ENCODE results near the gene ROR1. TPM values are rescaled to one million over a fixed set of nuclear protein-coding genes. Genes with fewer than 3 reads are reported as not detected.

The ROR1 gene
- total RNA-seq, 4 donors from 2014 or later: 2.6 to 37.6 (median 11.5) TPM

- DNase-seq: no peak
- Histone ChIP-seq H3K9me3 (no peaks in the 10 kb centered on the region), H3K27me3 (no peaks in the 10 kb centered on the region), H3K27ac (no peak overlapping the region), H3K4me3 (no peak overlapping the region), H3K36me3 (no peaks in the 10 kb centered on the region), H3K4me1 (peaks cover 0 to 13% of the 10 kb centered on the region in 2 donors)
- intact Hi-C loops (cut with DNase I; ENCODE audit: low total_unique reads): no loop called here
- TF ChIP-seq POLR2A (IDR thresholded peaks at IDR 0.05) (no peak), CTCF (IDR thresholded peaks at IDR 0.05) (no peak)
These were observed 149.5 kb downstream of the ROR1 start for GRCh38 chr1:63923302-63923701.

- Histone ChIP-seq H3K27me3 (no peaks in the 10 kb centered on the region), H3K36me3 (no peaks in the 10 kb centered on the region), H3K4me1 (peaks cover 0 to 7% of the 10 kb centered on the region in 2 donors), H3K4me3 (no peak overlapping the region), H3K27ac (no peak overlapping the region), H3K9me3 (no peaks in the 10 kb centered on the region)
- intact Hi-C loops (cut with DNase I; ENCODE audit: low total_unique reads): no loop called here
- no peak for DNase-seq
- TF ChIP-seq POLR2A (IDR thresholded peaks at IDR 0.05): no peak
- TF ChIP-seq CTCF (IDR thresholded peaks at IDR 0.05): no peak
These were observed 150.8 kb downstream of the ROR1 start for GRCh38 chr1:63924600-63924999.

- Histone ChIP-seq H3K9me3 (no peaks in the 10 kb centered on the region), H3K4me1 (no peaks in the 10 kb centered on the region), H3K27me3 (no peaks in the 10 kb centered on the region), H3K4me3 (no peak overlapping the region), H3K36me3 (no peaks in the 10 kb centered on the region), H3K27ac (no peak overlapping the region)
- TF ChIP-seq CTCF (IDR thresholded peaks at IDR 0.05): no peak
- TF ChIP-seq POLR2A (IDR thresholded peaks at IDR 0.05): no peak
- intact Hi-C loops (cut with DNase I; ENCODE audit: low total_unique reads): no loop called here
- no peak for DNase-seq
These were observed 154.6 kb downstream of the ROR1 start for GRCh38 chr1:63928186-63929105.

- Histone ChIP-seq H3K27me3 (no peaks in the 10 kb centered on the region), H3K27ac (no peak overlapping the region), H3K4me1 (no peaks in the 10 kb centered on the region), H3K9me3 (no peaks in the 10 kb centered on the region), H3K4me3 (no peak overlapping the region), H3K36me3 (no peaks in the 10 kb centered on the region)
- no peak for TF ChIP-seq CTCF (IDR thresholded peaks at IDR 0.05)
- no peak for TF ChIP-seq POLR2A (IDR thresholded peaks at IDR 0.05)
- intact Hi-C loops (cut with DNase I; ENCODE audit: low total_unique reads): no loop called here
- DNase-seq: no peak
These were observed 155.3 kb downstream of the ROR1 start for GRCh38 chr1:63929106-63929478.

GRCh38 chr1:63931468-63931867 lies 157.7 kb downstream of the ROR1 start:
- intact Hi-C loops (cut with DNase I; ENCODE audit: low total_unique reads): no loop called here
- DNase-seq: no peak
- H3K36me3 ChIP-seq: no peaks in the 10 kb centered on the region
- H3K27me3 ChIP-seq: no peaks in the 10 kb centered on the region
- H3K9me3 ChIP-seq: no peaks in the 10 kb centered on the region
- no peaks in the 10 kb centered on the region for H3K4me1 ChIP-seq
- TF ChIP-seq POLR2A (IDR thresholded peaks at IDR 0.05) (no peak), CTCF (IDR thresholded peaks at IDR 0.05) (no peak)
- no peak overlapping the region for H3K27ac ChIP-seq
- no peak overlapping the region for H3K4me3 ChIP-seq

Measured in uterus (tissue), 4 donors.